GM20000 (cell line): ENCODE results near the gene TMEM82.

ENCODE experiments used
- DNase-seq: peaks from one replicate; pipeline ENCODE4 v3.0.0; 2012; ENCODE audit warnings: low spot score
- CTCF ChIP-seq: IDR thresholded peaks from 2 replicates; pipeline ENCODE4 v1.5.1; 2012; ENCODE audit warnings: mild to moderate bottlenecking, control low read depth; ENCODE audit errors: extremely low read depth, missing control alignments

TMEM82 gene

DNA sequence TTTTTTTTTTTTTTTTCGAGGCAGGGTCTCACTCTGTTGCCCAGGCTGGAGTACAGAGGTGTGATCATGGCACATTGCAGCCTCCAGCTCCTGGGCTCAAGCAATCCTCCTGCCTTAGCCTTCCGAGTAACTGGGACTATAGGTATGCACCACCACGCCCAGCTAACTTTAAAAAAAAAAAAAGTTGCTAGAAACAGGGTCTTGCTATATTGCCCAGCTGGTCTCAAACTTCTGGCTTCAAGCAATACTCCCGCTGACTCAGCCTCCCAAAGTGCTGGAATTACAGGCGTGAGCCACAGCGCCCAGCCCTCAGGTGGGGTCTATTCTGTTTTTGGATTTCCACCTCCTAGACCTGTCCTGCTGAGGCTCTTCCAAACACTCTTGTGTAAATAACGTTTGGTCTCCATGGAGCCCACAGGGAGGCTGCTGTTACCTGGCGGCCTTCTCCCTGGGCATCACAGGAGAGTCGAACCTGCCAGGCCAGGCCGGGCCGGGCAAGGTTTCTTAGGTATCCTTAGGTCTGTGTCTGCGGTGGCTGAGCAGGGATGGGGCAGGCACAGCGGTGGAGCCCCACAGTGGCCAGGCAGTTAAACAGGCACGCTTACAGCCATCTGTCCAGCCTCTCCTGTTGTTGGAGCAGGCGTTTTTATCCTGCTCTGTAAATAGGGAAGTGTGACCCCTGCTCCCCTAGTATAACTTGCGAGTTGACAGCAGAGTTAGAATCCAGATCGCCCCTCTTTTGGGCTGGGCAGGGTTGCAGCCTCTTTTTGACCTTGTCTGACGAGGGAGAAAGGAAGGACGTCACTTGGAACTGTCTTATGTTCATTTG lies 39.4 kb upstream of the TMEM82 start:
- no peak for TF ChIP-seq CTCF
- DNase-seq: no peak

GRCh38 chr1:15703562-15703961 lies 38.7 kb upstream of the TMEM82 start:
- no peak for DNase-seq
- no peak for TF ChIP-seq CTCF

- no peak for DNase-seq
- no peak for TF ChIP-seq CTCF
Observed at GRCh38 chr1:15704526-15705183, 37.6 kb upstream of the TMEM82 start.

GRCh38 chr1:15705184-15705566 lies 37.1 kb upstream of the TMEM82 start:
- no peak for DNase-seq
- no peak for TF ChIP-seq CTCF

- TF ChIP-seq CTCF: no peak
- no peak for DNase-seq
Observed at GRCh38 chr1:15706751-15707150, 35.5 kb upstream of the TMEM82 start.

- DNase-seq: no peak
- TF ChIP-seq CTCF: no peak
Observed at GRCh38 chr1:15707239-15707925, 34.9 kb upstream of the TMEM82 start.
